CD1c-positive myeloid dendritic cell (primary cell): ENCODE results near the gene ABHD8.

Source experiments
- DNase-seq: peaks from one replicate; pipeline ENCODE4 v3.0.0-alpha.2; 2016; ENCODE audit errors: extremely low spot score

The ABHD8 gene

DNA sequence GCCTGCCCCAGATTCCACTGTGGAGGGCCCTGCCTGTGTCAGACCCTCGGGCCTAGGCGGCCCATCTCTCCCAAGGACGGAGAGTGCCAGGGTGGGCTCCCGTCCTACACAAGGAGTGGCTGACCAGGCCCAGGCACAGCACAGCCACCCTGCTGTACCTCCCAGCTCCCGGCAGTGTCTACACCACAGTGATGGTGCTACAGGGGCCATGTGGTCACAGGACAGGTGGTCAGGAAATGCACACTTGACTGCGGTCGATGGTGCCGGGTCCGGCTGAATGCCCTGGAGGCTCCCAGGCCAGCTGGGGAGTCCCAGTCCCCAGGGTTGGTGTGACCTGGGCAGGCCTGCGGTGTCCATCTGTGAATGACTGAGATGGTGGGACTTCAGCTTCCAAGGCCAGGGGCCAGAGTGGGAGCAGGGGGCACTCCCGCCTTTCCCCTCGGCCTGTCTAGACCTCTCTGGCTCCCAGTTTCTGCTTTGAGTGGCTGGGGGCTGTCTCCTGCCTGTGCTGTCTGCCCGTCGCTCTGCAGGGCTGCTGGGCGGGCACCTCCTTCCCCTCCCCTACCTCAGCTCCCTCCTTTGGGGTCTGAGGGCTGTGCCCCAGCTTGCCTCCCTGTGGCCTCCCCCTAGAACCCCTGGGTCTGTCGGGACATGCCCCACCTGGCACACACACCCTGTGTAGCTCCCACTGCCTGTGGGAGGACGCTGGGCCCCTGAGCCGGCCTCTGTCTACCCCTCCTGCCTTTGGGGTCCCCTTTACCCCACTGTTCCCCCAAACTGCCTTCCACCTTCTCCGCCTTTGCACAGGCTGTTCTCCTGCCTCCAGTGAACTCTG, 18.6 kb upstream of the ABHD8 start:
- DNase-seq = no peak

DNA sequence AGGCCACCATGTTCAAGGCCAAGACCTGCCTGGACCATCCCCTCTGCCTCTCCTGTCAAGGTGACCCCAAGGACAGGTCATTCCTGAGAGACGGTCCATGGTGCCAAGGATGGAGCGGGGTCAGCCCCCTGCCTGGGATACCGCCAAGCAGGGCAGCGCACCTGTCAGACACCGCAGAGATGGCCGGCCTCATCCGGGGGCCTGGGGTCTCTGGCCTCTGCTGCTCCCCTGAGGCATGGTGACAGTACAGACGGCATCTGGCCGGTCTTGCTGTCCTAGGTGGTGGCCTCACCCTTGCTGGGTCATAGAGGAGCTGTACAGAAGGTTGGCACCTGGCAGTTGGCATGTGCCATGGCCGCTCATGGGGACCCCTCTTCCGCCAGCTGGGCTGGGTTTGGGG, 17.2 kb upstream of the ABHD8 start:
- no peak for DNase-seq

DNA sequence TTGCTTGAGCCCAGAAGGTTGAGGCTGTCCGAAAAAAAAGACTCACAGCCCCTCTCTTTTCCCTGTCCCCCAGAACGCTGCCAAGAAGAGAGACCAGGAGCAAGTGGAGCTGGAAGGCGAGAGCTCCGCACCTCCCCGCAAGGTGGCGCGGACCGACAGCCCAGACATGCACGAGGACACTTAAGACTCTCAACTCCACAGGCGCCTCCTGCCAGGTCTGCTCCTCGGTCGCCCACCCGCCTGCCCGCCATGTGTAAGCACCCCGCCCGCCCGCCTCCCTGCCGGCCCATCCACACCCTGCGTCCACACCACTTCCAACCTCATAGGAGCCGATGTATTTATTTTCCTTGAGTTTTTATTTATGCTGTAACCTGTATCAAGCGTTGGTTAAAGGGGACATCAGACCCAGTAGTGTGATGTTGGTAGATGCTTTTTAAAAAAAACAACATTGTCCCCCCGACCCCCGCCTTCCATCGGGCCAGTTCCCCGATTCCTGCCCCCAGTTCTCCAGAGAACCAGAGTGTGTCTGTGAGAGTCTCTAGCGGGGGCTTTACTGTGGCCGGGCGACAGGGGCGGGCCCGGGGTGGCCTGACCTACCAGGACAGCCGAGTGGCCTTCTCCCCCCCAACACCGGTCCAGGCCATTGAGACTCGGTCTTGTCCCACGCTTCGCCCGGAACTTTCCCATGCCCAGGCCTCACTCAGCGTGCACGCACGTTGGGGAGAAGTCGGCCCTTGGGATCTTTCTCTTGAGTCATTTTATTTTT, 16.4 kb upstream of the ABHD8 start:
- DNase-seq = no peak

DNA sequence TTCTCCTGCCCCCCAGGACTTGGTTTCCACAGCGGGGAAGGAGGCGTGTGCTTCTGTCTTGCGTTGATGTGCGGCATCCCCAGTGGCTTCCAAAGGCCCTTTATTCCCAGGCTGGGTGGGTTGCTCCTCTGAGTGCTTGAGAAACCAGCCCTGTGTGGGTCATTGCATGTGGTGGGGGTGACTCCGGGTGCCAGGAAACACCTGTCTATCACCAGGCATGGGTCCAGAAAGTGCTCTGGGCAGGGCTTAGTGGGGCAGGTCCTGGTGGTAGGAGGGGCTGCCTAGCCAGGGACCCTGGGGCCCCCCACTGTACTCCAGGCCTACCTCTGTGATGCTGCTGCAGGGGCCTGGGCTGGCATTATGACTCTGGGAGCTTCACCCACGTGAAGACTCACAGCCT, 15.7 kb upstream of the ABHD8 start:
- DNase-seq = no peak

DNA sequence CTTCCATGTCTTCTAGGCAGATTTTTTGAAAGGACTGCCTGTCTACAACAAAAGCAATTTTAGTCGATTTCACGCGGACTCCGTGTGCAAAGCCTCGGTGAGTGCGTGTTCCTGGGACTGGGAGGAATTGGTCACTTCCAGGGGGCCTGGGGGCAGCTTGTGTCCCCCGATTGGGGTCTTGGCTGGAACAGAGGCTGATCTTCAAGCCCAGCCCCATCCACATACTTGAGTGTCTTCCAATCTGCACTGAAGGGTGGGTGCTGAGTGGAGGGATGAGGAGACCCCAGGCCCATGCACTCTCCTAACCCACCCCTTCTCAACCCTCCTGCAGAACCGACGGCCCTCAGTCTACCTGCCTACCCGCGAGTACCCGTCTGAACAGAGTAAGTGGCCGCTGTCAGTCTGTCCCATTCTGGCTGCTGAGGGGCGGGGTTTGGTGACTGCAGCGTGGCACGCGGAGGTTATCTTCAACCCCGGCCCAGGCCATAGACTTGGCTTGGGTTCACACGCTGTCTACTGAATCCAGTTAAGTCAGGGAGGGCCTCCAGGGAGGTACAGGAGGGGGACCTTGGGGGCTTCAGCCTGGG, 10.9 kb upstream of the ABHD8 start:
- DNase-seq = no peak

DNA sequence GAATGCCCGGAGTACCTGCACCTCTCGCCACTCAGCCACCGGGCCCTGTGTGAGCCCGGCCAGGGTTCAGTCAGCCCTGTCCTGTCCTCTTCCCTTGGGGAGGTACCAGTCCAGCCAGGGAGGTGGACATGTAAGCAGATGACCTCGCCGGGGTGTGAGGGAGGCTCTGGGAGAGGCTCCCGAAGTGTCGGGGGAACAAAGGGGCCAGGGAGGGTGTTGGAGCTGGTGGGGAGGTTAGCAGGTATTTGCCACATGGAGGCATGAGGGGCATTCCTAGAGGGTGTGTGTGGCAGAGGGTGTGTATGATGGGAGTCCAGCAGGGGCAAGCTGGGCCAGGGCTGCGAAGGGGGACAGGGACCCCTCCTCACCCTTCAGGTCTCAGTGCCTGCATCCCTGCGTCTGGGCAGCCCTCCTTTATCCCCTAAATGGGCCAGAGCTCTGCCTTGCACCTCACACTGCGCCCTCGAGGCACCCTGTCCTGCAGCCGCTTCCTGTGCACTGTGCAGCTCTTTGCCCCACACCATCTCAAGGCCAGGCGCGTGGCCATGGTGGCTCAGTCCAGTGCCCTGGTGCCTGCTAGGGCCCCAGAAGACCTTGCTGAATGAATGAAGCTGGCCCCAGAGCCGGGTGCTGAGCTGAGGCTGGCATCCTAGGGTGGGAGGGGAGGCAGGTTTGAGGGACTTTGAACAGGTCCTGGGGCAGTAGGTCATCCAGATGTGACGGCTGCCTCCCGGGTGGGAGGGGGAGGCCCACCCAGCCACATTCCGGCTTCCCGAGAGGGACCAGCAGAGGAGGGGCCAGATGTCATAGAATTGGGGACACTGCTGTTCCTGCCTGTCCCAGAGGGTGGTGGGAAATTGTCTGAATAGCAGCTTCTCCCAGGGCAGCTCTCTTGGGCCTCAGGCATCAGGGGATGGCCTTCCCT, 9.2 kb upstream of the ABHD8 start:
- DNase-seq = no peak

DNA sequence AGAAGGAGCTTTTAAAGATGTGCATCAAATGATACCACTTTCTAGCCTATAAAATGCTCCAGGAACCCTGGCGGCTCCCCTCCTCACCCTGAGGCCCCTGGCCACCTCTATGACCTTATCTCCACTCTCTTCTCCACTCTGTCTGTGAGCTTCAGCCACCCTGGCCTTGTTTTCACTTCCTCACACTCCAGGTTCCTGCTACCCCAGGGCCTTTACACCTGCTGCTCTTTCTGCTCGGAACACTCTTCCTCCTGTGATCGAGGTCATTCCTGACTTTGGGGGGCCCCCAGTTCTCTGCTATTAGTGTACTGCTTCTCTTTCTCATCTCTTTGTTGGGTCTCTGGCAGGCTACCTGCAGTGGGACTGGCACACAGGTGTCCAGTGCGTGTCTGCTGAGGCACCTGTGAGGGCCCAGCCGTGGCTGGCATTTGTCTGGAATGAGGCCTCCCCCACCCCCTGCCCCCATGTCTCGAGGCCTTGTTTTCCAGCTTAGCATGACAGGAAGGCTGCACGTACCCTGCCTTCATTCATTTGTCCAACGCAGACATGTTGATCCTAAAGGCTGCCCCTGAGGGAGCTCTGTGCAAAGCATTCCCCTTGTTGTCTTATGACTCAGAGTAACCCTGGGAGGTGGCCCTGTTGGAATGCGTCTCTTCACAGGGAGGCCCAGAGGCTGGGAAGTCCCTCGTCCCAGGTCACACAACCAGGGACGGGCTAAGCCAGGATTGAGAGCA, 8.4 kb upstream of the ABHD8 start:
- no peak for DNase-seq

DNA sequence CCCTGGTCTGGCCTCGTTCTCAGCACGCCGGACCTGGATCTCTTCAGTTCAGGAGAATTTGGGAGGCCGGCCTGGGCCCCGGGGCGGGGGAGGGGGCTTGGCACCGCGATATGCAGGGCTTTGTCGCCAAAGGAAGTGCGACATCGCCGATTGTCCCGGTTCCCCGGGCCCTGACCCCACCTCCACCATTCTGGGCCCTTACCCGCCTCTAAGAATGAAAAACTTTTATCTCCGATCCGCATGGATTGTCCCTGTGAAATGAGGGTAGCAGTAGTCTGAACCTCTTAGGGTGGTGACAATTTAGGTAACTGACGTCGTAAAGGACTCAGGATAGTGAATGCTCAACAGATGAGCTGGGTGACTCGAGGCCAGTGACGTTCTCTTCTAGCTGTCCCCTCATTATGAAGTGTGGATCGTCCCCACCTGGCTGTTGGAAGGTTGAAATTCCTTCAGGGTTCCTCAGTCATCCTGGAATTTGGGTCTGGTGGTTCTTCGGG, 6.8 kb upstream of the ABHD8 start:
- no peak for DNase-seq

DNA sequence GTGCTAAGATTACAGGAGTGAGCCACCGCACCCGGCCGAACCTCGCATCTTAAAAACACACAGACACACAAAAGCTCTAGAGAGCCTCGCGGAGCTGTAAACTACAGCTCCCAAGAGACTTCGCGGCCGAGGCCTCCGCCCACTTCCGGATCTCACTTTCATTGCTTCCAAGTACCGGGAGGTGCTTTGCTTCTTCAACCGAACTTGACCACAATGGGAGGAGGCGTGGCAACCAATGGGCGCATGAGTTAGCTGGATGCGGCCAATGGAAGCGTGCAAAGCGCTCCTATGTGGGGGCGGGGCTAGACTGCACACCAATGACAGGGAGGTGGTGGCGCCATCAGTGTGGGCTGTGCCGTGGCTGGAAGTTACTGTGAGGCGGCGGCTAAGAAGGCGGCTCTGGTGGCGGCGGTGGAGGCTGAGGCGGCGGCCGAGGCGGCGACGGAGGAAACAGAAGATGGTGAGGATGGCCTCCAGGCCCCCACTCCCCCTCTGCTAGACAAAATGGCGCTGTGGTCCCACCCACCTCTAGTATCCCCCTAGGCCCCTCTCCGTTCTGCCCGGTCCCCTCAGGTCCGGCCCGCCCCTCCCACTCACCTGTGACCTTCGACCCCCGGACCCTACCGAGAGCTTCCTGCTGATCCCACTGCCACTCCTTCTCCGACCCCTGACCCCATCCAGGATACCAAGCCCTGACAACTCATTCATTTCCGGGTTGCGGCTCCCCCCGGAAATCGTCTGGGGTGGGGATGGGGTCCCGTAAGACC, 6.2 kb upstream of the ABHD8 start, which contains the start of gene DDA1:
Gene DDA1 (plus strand): TSS at position 366 of the 767 bp plus-strand sequence. CDS start 92 bp downstream, at position 458.
- peak; percentile 100 for DNase-seq

DNA sequence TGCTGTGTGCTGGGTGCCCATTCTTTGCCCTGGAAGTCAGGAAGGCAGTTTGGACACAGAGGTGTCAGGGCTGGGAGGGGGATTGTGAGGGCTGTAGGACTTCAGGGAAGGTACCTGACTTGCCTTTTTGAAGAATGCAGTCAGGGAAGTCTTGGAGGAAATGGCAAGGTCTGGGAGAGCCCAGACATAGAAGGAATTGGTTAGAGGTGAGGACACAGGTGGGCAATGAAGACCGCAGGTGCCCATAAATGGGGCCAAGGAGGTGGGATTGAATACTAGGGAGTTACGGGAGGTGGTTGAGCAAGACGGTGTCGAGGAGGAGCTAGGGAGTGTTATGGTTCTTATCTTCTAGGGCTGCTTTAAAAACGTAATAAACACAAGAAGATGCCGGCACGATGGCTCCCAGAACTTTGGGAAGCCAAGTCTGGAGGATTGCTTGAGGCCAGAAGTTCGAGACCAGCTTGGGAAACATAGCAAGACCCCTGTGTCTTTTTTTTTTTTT, 4.7 kb upstream of the ABHD8 start:
- DNase-seq = no peak

DNA sequence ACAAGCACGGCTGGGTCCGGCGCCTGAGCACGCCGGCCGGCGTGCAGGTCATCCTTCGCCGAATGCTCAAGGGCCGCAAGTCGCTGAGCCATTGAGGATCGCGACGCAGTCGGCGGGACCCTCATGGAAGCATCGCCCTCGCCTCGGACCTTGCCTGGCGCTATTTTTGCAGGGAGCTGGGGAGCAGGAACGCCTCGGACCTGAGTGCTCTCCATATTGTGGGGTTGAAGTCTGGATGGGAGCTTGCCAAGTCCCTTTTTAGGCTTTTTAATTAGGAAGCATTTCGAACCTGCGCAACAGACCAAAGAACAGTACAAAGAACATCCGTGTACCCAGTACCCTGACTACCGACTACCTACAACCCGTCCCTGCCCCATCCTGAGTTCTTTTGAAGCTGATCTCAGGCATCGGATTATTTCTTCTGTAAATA, 3.1 kb upstream of the ABHD8 start:
- DNase-seq = no peak

DNA sequence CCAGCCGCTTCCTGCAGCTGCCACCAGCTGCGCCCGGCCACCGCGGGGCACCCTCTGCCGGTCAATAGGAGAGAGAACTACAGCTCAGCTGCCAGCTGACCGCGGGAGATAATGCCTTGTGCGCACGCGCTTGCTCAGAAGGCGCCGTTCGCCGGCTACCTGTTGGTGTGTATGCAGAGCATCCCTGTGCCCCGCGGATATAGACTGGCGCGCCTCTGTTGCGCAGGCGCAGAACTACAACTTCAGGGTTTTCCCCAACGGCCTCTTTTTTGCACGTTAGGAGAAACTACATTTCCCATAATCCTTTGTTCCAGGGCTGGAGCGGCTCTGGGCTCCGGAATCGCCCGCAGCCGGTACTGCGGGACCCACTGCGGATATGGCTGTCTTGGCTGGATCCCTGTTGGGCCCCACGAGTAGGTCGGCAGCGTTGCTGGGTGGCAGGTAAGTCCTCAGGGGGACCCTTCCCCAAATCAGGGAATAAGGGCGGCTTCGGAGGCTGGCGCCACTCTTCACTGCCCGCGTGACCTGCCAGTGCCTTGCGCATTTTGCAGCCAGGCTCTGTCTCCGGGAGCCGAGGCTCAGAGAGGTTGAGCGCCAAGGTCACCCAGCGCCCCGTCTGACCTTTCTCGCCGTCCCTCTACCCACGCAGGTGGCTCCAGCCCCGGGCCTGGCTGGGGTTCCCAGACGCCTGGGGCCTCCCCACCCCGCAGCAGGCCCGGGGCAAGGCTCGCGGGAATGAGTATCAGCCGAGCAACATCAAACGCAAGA, 2.5 kb upstream of the ABHD8 start, which contains the start of gene MRPL34:
Gene MRPL34 (plus strand): TSS at position 356 of the 768 bp plus-strand sequence. CDS start 21 bp downstream, at position 377.
- peak; percentile 99 for DNase-seq

DNA sequence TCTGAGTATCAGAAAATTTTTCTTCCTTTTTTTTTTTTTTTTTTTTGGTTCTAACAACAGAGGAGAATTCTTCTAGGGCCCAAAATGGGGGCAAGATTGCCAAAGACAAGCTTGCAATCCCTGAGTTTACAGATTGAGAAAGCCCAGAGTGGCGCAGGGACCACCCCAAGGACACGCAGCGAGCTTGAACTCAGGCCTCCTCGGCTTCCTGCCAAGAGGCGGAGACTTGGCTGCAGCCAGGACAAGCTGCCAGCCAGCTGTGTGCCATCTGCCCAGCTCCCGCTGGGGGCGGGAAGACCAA, 1.9 kb upstream of the ABHD8 start:
- DNase-seq = no peak

DNA sequence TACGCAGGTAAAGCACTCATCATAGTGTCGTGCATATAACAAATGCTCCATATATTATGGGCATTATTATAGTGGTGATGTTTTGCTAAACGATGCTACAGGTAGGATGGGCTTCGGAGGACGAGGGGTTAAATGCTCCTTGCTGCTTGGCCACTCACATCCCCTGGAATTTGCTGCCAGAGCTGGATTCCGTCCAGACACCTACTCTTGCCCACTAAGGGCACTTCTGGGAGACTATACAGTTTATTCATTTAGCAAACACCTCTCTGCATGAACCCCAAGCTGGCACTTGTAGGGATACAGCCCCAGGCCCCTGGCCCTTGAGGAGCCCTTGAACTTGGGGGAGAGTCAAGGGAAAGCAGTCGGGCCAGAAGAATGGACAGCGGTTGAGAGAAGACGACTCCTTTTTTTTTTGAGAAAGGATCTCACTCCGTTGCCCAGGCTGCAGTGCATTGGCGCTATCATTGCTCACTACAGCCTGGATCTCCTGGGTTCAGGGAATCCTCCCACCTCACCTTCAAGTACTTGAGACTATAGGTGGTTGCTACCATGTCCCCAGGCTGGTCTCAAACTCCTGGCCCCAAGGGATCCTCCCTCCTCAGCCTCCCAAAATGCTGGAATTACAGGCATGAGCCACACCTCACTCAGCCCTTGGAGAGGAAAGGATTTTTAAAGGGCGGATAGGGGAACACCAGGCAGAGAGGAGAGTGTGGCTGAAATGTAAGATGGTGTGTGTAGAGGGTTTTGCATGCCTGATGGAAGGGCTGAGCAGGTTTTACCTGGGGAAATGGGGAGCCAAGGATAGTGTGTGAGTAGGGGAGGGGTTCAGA, 1.4 kb upstream of the ABHD8 start:
- DNase-seq = no peak

DNA sequence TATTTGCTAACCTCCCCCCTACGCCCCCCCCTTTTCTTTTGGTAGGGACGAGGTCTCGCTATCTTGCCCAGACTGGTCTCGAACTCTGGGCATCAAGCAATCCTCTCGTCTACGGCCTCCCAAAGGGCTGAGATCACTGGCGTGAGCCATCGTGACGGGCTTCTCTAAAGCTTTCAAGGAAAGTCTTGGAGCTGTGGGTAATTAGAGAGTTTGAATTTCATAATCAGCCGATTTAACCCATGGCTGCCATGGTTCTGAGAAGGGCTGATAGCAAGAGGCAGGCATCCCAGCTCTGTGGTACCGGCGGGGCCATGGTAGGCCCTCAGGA, 679 bp upstream of the ABHD8 start:
- DNase-seq = no peak

DNA sequence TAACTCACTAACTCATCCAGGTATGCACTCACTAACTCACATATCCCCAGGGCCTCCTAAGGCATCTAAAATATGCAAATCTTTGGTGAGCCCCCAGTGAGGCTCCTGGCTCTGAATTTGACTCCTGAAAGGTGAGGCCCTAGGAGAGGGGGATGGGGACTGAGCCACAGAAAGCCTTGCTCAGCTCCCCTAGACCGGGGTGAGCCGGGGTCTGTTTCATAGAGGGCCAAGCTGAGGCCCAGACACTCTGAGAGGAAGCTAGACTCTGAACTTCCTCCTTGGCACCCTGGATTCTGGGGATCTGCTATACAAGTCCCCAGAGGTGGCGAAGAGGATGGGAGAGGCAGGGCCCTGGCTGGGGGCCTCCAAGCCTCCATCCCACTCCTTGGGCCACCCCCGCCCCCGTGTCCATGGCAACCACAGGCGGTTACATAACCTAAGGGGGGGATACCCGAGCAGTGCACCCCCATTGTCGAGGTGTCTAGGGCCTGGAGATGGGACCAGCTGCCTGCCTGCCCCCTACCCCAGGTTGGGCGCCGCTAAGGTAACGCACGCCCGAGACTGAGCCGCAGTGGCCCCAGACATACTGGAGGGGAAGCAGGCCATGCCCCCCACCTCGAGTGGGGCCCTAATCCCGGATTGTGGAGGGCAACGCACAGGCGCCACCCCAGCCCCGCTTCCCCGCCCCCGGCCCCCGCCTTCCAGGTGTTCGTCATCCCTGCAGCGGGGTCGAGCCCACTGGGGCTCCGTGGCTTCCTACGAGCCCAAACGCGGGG, 646 bp downstream of the ABHD8 start:
- peak; percentile 67 for DNase-seq

DNA sequence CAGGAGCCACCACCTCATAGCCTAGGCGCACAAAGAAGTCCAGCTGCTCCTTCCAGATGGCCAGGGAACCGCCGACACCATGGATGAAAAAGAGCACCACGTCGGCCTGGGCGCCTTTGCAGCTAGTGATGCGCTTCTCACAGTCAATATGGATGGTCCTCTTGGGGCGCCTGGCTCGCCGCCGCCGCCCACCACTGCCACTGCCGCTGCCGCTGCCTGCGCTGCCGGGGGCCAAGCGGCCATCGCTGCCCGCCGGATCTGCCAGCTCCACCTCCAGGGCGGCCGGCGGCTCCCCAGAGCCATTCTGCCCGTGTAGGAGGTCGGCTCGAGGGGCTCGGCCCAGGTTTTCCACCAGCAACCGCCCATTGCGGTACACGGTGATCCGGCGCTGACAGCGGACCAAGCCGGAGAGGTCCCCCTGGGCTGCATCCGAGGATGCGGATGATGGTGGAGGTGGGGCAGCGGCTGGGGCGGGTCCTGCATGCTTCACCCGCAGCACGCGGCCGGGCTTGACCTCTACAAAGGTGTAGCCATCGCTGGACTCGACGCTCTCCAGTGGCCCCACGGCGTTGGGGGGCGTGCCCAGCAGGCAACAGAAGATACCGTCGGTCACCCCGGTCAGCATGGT, 2.1 kb downstream of the ABHD8 start:
- DNase-seq = no peak
